ENCODE data around the gene PTPRS.

PTPRS gene

GRCh38 chr19:5305163-5305562 is 35.4 kb downstream of the PTPRS start:
- in situ Hi-C loops (cut with MboI; ENCODE audit: low sequenced_read_pairs, unreplicated experiment): no loop called here
- TF ChIP-seq, protein P1, sequence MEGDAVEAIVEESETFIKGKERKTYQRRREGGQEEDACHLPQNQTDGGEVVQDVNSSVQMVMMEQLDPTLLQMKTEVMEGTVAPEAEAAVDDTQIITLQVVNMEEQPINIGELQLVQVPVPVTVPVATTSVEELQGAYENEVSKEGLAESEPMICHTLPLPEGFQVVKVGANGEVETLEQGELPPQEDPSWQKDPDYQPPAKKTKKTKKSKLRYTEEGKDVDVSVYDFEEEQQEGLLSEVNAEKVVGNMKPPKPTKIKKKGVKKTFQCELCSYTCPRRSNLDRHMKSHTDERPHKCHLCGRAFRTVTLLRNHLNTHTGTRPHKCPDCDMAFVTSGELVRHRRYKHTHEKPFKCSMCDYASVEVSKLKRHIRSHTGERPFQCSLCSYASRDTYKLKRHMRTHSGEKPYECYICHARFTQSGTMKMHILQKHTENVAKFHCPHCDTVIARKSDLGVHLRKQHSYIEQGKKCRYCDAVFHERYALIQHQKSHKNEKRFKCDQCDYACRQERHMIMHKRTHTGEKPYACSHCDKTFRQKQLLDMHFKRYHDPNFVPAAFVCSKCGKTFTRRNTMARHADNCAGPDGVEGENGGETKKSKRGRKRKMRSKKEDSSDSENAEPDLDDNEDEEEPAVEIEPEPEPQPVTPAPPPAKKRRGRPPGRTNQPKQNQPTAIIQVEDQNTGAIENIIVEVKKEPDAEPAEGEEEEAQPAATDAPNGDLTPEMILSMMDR (IDR thresholded peaks at IDR 0.05; ENCODE audit: borderline replicate concordance, control extremely low read depth, extremely low read depth, insufficient read depth, missing control alignments): no peak
- DNase-seq (ENCODE audit: low spot score): no peak

DNA sequence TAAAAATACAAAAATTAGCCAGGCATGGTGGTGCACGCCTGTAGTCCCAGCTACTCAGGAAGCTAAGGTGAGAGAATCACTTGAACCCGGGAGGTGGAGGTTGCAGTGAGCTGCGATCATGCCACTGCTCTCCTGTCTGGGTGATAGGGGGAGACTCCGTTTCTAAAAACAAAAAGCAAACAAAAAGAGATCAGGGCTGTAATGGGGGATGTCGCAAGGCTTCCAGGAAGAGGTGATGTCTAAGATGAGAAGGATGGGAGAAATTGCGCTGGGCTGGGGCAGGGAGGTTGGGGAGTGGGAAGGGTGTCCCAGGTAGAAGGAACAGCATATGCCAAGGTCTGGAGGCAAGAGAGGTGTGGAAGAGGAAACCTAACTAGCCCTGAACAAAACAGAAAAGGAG is 36.1 kb downstream of the PTPRS start:
- in situ Hi-C loops (cut with MboI; ENCODE audit: low sequenced_read_pairs, unreplicated experiment): no loop called here
- TF ChIP-seq, protein P1 (IDR thresholded peaks at IDR 0.05; ENCODE audit: borderline replicate concordance, control extremely low read depth, extremely low read depth, insufficient read depth, missing control alignments): no peak
- no peak for DNase-seq (ENCODE audit: low spot score)

GRCh38 chr19:5303208-5303607 is 37.4 kb downstream of the PTPRS start:
- in situ Hi-C loops (cut with MboI; ENCODE audit: low sequenced_read_pairs, unreplicated experiment): no loop called here
- TF ChIP-seq, protein P1 (IDR thresholded peaks at IDR 0.05; ENCODE audit: borderline replicate concordance, control extremely low read depth, extremely low read depth, insufficient read depth, missing control alignments): no peak
- no peak for DNase-seq (ENCODE audit: low spot score)

GRCh38 chr19:5302396-5302795 is 38.2 kb downstream of the PTPRS start:
- no peak for DNase-seq (ENCODE audit: low spot score)
- in situ Hi-C loops (cut with MboI; ENCODE audit: low sequenced_read_pairs, unreplicated experiment): no loop called here
- TF ChIP-seq, protein P1 (IDR thresholded peaks at IDR 0.05; ENCODE audit: borderline replicate concordance, control extremely low read depth, extremely low read depth, insufficient read depth, missing control alignments): no peak

- in situ Hi-C loops (cut with MboI; ENCODE audit: low sequenced_read_pairs, unreplicated experiment): no loop called here
- DNase-seq (ENCODE audit: low spot score): no peak
- TF ChIP-seq, protein P1 (IDR thresholded peaks at IDR 0.05; ENCODE audit: borderline replicate concordance, control extremely low read depth, extremely low read depth, insufficient read depth, missing control alignments): no peak
Measured at GRCh38 chr19:5299137-5299536, 41.5 kb downstream of the PTPRS start.

- DNase-seq (ENCODE audit: low spot score): no peak
- TF ChIP-seq, protein P1 (IDR thresholded peaks at IDR 0.05; ENCODE audit: borderline replicate concordance, control extremely low read depth, extremely low read depth, insufficient read depth, missing control alignments): no peak
- in situ Hi-C loops (cut with MboI; ENCODE audit: low sequenced_read_pairs, unreplicated experiment): no loop called here
Measured at GRCh38 chr19:5298471-5298901, 42.1 kb downstream of the PTPRS start.

DNA sequence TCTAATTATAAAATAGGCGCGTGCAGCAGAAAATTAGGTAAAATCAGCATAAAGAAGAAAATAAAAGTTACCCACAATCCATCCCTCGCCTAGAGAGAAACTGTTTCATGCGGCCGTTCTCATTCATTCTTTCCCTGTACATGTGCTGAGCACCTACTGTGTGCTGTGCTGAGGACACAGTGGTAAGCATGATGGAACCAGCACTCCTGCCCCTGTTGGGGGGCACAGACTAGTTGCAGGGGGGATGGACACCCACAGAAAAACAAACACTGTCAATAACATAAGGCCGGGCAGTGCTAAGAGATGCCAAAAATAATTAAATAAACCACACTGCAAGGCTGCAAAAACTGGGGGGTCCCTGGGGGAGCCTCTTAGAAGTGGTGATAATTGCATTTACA is 43.3 kb downstream of the PTPRS start:
- TF ChIP-seq, protein P1 (IDR thresholded peaks at IDR 0.05; ENCODE audit: borderline replicate concordance, control extremely low read depth, extremely low read depth, insufficient read depth, missing control alignments): no peak
- in situ Hi-C loops (cut with MboI; ENCODE audit: low sequenced_read_pairs, unreplicated experiment): no loop called here
- DNase-seq (ENCODE audit: low spot score): no peak
